ENCODE measurements around the gene KLHL29.

The KLHL29 gene

DNA sequence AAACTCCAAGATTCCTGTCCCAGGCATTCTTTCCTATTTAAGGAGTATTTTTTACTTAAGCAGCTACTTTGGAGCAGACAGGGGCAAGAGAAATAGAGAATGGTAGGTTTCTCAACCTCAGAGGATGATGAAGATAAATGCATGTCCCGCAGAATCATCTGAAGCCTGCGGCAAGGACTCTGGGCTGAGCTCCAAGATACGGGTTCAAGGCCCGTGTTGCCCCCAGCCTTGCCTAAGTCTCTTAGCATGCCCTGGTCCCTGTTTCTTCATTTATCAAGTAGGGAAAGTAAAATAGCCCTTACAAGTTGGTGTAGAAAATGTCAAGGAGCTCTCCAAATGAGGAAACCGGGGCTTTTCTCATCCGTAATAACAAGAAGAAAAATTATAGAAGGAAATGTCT, 214.0 kb downstream of the KLHL29 start:
- DNase-seq = no peak

DNA sequence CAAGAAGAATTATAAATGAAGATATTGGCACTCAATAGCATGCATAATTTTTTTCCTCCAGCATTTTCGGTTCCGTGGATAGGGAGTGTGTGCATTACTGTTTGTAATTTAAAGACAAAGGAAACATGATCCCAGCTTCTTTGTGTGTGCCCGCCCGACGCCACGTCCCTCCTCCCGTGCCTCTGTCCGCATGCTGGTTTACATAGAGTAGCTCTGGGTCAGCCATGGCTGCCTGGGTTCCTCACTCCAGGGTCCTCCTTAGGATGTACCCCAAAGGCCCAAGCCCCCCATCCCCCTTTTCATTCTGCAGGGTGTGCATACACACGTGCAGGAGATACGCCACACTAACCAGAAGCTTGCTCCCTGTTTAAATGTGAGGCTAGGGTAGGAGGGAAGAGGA, 214.7 kb downstream of the KLHL29 start:
- DNase-seq = no peak

DNA sequence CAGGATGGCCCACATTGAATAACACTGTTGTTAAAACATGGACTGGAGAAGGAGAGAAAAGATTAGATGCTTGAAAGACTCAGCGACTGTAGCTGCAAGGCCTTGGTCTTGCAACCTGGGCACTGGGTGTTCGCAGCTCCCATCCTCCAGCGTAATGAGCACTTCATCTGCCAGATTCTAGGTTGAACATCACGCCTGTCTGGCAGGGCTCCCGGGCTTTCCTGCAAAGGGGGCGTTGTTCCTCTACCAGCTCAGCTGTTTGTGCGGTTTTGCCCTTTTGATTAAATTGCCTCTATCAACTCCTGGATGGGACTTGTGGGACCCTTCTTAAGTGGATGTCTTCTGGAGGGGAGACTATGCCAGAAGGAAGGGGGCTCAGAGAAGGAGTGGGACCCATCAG, 215.4 kb downstream of the KLHL29 start:
- no peak for DNase-seq

DNA sequence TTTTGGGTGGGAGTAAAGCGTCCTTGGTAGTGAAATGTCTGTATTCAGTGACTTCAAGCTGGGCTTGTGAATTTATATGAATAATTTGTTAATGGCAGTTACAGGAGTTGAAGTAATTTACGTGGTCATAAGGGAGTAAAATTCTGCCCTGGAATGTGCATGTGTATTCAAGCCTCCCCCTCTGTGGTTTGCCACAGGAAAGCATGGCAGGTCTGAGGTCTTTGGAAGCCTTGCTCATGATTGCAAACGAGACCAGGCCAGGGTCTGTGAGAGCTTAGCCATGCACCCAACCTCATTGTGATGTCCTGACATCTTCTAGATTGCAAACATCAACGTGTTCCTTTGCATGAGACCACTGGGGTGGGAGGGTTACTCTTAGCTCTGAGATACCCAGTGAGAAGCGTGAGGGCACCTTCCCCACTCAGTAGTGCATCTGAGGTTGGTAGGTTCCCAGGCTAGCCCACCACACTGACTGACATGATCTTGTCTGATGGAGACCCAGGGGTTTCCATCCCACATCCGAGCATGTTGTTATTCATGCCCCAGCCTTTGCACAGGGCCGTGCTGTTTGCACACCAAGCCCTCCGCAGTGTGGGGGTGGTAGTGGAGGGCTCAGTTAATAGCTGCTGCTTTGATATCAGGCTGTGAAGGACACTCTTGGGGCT, 216.5 kb downstream of the KLHL29 start:
- DNase-seq = no peak

DNA sequence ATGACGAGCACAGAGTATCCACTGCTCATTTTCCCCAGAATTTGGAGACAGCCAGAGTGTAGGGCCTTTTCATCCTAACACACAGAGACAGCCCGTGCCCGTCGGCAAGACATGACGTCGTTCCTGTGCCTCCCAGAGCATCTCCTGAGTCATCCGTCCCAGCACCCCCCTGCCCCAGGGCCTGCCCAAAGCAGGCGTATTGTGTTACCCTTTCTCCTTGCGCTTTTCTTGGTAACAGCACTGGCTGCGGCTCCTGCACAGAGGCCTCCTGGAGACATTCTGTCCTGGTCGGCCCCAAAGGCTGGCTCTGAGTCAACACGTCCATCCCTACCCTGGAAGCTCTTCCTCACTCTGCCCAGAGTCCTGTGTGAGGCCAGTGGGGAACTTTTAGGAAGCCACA, 217.1 kb downstream of the KLHL29 start:
- no peak for DNase-seq

DNA sequence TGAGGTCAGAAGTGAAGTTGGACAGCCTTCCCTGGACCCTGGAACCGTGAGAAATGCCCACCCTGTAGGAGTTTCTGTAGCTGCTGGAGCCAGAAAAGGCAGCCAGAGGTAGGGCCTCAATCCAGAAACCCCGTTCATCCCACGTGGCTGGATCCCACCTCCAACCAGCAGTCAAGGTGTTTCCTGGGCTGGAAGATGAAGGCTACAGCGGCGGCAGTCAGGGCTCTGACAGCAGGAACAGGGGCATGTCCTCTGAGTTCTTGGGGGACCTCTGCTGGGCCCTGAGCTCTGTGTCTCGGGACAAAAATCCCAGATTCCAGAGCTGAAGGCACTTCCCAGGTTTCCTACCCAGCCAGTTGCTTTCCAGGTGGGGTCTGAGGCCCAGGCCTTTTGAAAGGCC, 218.2 kb downstream of the KLHL29 start:
- no peak for DNase-seq

DNA sequence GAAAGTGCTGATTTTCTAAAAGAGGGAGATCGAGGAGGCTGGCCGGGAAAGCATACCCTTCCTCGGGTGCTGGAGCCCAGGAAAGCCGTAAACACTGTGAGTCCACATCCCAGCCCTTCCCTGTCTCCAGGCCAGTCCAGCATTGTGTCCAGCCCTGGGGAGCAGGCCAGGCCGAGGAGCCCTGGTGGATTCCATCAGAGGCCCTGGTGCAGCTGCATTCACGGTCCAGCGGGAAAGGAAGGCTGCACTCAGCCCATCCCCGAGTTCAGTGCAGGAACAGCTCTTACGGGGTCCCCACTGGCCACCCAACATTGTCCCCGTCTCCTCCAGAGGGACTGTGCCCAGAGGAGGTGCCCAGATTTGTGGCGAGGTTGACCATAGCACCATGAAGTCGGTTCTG, 218.6 kb downstream of the KLHL29 start:
- no peak for DNase-seq

DNA sequence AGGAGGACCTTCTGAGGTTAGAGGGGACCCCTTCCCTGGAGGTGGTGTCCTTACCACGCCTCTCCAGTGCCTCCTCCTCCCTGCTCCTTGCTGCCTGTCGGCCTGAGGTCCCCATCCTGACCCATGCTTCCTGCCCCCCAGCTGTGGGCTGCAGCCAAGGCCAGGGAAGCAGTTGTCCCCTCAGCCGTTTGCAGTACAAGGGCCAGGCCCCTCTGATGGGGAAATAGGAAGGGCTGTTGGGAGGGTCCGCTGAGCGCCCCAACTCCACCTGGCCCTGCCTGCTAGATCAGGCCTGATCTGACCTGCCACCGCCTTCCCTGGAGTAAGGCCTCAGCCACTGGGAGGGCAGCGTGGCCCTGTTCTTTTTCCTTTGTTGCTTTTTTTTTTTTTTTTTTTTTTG, 219.8 kb downstream of the KLHL29 start:
- DNase-seq = no peak

DNA sequence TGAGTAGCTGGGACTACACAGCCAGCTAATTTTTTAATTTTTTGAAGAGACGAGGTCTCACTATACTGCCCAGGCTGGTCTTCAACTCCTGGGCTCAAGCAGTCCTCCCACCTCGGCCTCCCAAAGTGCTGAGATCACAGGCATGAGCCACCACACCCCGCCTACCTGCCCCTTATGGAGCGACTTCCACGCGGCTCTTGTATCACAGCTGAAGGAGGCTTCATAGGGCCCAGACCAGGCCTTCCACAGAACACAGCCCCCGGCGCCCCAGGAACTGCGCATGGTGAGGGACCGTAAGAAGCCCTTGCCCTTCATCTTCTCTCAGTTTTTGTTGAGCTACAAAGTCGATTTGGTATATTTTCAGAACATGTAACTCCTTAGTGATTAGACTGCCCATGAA, 220.3 kb downstream of the KLHL29 start:
- DNase-seq = no peak

DNA sequence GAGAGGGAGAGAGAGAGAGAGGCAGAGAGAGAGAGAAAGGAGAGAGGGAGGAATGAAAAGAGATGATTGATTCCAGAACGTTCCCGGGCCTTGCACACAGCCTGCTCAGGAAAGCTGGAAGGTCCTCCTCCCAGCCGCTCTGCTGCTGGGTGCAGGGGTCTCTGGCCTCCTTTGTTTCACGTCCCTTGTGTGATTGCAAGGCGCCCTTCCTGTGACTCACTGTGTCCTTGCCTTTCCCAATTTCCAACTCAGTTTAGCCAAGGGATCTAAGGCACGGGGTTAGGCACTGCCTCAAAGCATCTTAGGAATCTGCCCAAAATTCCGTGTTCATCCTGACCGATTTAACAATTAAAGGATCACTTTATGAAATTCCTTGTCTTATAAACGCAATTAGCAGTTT, 221.2 kb downstream of the KLHL29 start:
- no peak for DNase-seq

DNA sequence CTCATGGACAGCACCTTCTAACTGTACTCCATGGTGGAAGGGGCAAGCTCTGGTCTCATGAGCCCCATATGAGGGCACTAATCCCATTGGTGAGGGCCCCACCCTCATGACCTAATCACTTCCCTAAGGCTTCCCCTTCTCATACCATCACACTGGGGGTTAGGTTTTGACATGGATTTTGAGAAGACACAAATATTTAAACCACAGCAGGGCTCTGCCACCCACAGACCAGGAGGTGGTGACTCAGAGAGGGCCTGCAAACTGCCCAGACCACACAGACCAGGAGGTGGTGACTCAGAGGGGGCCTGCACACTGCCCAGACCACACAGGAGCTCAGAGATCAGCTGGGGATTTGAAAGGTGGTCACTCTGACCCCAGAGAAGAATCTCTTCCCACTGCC, 222.0 kb downstream of the KLHL29 start:
- DNase-seq = no peak

DNA sequence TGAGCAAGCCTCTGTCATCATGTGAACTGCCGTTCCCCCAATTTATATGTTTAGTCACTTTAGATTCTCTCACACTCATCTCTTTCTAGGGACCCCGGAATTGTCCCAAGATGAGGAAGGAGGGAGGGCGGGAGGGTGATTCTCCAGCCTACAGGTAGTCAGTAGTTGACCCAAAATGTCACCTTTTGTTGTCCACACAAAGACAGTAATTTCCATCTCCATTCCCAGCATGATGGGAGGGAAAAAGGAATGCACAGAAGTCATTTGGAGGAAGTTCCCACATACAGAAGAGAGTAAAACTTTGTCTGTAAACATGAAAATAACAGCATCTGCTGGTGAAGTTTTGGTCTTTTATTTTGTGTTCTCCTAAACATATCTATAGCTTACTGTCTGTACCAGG, 222.9 kb downstream of the KLHL29 start:
- DNase-seq = no peak

DNA sequence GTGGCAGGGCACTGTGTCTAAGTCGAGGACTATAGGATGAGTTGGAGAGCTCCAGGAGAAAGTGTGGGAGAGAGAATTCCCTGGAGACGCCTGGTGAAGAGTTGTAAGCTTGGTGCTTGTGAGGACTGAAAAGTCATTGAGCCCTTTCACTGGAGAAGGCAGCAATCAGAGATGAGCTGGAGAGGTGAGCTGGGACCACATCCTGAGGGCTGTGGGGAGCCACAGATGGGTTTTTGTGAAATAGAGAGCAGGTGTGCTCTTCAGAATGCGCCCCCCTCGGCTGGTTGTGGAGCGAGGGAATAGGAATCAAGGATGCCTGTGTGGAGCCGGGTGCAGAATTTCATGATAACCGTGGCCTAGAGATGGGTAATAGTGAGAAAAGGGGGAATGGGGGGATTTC, 224.3 kb downstream of the KLHL29 start:
- DNase-seq = no peak

DNA sequence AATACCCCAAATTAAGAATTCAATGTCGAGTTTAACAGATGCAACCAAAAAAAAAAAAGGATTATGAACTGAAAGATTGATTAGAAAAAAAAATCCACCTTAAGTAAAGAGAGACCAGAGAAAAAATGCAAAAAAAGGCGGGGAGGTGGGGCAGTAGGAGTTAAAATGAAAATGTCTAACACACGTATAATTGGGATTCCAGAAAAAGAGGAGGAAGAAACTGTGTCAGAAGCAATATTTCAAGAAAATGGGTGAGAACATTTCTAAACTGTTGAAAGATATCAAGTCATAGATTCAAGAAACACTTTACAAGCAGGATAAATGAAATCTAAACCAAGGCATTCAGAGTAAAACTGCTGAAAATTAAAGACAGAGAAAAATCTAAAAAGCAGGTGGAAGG, 226.9 kb downstream of the KLHL29 start:
- no peak for DNase-seq

DNA sequence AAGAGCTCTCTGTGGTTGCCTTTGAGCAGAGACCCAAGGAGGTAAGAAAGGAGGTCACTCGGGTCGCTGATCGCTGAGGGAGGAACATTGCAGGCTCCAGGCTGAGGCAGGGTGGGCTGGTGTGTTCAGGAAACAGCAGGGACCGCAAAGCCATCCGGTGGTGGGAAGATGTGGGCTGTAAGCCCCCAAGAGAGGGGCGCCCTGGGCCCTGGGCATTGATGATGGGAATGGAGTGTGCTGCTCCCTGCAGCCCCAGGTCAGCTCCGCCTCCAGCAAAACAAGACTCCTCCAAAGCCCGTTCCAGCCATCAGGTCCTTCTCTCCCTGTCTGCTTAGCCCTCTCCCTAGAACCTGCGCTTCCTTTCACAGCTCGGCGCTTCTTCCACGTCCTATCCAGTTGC, 229.7 kb downstream of the KLHL29 start:
- no peak for DNase-seq

DNA sequence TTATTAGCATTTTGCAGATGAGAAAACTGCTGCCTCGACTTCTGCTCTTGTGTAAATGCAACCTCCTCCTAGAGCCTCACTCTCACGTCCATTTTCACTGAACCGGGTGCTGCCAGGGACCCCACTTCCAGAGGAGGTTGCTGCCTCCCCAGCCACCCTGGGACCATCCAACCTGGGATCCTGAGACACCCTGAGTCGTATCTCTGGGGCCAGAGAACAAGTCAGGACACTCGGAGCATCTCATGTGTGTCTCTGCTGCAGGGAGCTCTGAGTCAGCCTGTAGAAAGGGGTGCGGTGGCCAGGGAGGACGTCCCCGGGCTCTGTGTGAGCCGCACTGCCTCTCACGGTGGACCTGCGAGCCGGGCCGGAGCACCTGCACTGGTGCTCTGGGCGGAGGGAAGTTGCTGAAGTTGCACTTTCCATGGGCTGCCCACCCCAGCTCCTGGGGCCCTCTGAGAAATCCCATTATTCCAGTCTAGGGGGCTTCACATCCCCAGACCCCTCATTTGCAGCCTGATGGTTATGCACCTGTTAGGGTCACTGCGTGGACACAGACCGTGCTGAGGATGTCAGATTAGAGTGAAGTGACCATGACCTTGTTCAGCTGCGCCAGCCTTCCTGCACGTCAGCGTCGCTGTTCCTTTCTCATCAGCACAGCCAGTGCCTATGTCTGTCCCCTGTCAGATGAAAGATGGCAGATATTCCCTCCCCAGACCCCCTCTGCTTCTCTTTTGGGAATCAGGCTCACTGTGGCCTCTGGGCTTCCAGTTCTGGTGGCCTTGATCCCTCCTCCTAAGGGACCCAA, 230.4 kb downstream of the KLHL29 start:
- no peak for DNase-seq

DNA sequence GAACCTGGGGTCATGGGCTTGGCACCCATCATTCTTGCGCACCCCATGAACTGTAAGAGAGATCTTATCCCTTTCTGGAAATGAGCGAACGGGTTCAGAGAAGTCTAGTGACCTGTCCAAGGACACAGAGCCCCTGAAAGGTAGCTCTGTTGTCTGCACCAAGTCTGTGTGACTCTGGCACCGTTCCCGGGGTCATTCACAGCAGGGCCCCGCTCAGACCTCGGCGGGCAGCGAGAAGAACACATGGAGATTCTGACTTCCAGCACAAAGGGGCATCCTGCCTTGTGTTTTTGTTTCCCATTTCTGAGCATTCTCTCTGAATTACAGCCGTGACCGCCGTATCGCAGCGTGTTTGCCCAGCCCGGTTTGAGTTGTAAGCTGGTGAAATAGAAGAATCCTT, 231.7 kb downstream of the KLHL29 start:
- no peak for DNase-seq

DNA sequence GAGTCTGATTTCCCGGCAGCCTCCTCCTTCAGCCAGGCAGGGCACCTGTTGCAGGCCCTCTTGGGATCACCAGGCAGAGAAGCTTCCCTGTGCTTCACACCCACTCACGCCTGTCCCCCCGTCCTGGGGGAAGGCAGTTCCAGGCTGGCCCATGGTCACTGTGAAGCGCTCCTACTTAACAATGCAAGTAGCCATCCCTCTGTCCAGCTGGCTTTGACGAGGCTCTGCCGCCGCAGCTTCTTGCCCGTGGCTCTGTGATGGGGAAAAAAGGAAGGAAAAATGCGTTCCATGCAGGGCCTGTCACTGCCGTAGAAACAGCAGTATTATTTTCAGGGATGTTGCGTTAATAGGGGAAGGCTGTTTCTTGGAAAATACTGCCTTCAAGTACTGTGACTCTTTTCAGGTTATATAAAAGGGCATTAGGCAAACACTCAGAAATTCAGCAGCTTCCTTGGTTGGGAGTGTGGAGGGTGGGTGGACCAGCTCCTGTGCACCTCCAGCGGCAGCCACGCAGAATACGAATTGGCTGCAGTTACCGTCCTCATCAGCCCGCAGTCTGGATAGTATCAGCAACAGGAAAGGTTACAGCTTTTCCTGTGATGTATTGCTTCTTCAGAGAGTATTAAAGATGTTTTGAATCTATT, 232.3 kb downstream of the KLHL29 start:
- no peak for DNase-seq

DNA sequence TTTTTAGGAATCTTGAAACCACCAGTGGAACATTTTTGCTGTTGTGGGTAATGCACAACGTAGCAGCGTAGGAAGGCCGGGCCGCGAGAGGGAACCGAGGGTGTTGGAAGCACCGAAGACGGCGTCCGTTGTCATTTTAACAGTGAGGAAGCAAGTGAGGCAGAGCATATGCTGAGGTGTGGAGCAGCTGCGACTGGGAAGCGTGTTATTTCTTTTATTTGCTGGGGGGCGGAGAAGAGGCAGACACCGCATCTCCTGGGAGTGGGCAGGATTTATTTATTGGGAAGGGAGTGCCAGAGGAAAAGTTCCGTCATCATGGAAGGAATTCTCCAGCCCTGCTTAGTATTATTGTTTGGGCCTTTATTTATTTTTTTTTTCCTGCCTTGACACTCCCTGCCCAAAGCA, 232.8 kb downstream of the KLHL29 start:
- no peak for DNase-seq

DNA sequence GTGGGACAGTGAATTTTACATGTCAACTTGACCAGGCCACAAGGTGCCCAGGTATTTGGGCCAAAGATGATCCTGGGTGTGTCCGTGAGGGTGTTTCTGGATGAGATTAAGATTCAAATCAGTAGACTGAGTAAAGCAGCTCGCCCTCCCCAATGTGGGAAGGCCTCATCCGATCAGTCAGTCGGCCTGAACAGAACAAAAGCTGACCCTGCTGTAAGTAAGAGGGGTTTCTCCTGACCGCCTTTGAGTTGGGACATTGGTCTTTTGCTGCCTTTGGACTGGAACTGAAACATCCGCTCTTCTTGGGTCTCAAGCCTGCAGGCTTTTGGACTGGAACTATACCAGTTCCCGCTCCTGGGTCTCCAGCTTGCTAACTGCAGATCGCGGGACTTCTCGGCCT, 233.3 kb downstream of the KLHL29 start:
- no peak for DNase-seq

DNA sequence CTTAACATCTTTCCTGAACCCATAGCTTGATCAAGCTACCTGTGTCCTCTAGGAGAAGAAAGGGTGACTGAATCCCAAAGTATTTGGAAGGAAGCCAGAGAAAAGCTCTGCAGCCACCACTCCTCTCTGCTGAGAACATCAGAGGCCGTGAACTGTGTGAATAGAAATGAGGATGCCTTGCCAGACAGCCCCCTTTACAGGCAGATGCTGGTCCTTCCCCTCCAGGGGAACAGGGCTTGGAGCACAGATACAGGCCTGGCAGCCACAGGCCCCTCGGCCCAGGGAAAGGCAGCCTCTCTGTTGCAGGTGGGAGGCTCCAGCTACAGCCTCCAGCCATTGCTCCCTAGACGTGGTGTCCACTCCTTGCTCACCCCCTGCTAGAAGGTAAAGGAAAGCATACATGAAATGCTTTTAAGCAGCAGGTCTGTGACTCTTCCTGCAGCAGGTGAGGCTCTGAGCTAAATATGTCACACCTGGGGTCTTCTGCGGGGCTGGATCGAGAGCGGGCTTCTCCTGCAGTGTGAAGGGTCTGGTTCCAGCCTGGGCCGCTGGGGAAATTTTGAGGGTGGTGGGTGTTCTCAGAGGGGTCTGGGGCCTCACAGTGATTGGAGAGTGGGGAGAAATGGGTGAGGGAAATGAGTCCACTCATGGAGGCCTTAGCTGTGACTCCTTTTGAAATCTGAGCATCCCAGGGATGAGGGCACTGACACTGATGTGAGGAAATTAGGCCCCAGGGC, 234.0 kb downstream of the KLHL29 start:
- no peak for DNase-seq

DNA sequence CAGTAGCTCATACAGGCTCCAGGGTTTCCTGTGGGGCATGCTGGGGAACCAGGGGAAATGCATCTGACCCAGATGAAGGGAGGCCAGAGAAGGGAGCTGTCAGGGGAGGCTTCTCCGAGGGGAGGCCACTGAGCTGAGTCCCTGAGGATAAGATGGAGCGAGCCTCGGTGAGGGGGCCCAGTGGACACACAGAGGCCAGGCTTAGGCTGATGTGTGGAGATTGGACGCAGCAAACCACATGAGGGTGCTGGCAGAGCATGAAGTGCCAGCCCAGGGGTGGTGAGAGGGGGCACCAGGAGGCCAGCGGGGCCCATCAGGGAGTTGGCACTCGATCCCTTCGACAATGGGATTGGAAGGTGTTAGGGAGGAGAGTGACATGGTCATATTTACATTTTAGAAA, 235.0 kb downstream of the KLHL29 start:
- no peak for DNase-seq

DNA sequence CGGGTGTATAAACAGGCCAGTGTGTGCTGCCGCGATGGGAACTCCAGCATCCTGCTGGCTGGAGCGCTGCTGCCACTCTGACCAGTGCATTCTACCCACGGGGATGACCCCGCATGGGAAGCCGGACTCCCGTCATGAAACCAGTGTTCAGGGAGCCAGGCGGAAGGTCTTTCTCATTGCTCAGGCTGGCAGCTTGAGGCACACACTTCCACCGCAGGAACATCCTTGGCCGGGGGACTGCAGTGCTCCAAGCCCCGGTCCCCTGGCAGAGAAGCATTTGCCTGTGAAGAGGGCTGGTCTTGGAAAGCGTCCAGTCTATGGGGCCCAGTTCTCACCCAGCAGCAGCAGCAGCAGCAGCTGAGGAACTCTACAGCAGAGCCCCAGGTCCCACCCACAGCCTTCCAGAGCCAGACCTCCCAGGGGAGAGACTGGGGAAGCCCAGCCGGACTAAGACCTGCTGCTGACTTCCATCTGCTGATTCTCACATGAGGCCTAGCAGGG, 235.9 kb downstream of the KLHL29 start:
- no peak for DNase-seq
